GM10248 (cell line): ENCODE results near the gene TRIM54.
A peak's percentile ranks its signal among the peaks of the same experiment; 100 is the strongest.
"Not testable (repeated sequence)": the region's sequence is repeated elsewhere in the genome, so short reads cannot be mapped to it uniquely, and the experiment has no call there.

Experiments
- CTCF ChIA-PET: fragments of 300-600 bp; sonication (Branson Sonifier 250); formaldehyde crosslinking; extraction: SDS; loops from one replicate; lab custom pipeline; 2021; ENCODE audit warnings: antibody characterized with exemption; lab: Yijun Ruan, JAX
- POLR2A ChIA-PET: fragments of 350-650 bp; sonication (Branson Sonifier 250); formaldehyde crosslinking; extraction: SDS; loops from one replicate; lab custom pipeline; 2020; ENCODE audit warnings: antibody characterized with exemption; lab: Yijun Ruan, JAX
- DNase-seq: peaks from one replicate; pipeline ENCODE4 v3.0.0; 2012; ENCODE audit errors: extremely low spot score
- CTCF ChIP-seq: IDR thresholded peaks from 2 replicates; pipeline ENCODE4 v1.5.1; 2012; ENCODE audit warnings: mild to moderate bottlenecking, low read depth; ENCODE audit errors: extremely low read depth, missing control alignments, control extremely low read depth

Gene TRIM54

GRCh38 chr2:27314709-27315108 is 32.5 kb downstream of the TRIM54 start:
- CTCF ChIA-PET = interaction anchor here (1.2 to 1.9 kb wide), 4 partner anchors 9 to 21 kb away, joined by 3 to 8 read pairs (median 6); no protein-coding TSS in a partner anchor
- no peak for DNase-seq
- POLR2A ChIA-PET = no interaction called here
- no peak for TF ChIP-seq CTCF

GRCh38 chr2:27315122-27315521 is 32.9 kb downstream of the TRIM54 start:
- ChIA-PET CTCF (interaction anchor here (1.2 to 1.9 kb wide), 3 partner anchors 10 to 21 kb away, joined by 3 to 7 read pairs (median 4); no protein-coding TSS in a partner anchor), POLR2A (no interaction called here)
- no peak for TF ChIP-seq CTCF

GRCh38 chr2:27316655-27317412 is 34.6 kb downstream of the TRIM54 start:
- no peak for TF ChIP-seq CTCF
- DNase-seq = no peak
- ChIA-PET POLR2A (no interaction called here), CTCF (interaction anchor here (0.8 to 2.9 kb wide), 5 partner anchors 10 to 367 kb away, joined by 3 to 29 read pairs (median 4); partner anchors contain the start of gene KHK)

More at GRCh38 chr2:27315122-27315521, 32.9 kb downstream of the TRIM54 start:
- no peak for DNase-seq

GRCh38 chr2:27319839-27320238 is 37.6 kb downstream of the TRIM54 start:
- CTCF ChIA-PET = interaction anchor here (1.2 to 2.9 kb wide), 4 partner anchors 9 to 69 kb away, joined by 3 to 29 read pairs (median 4); no protein-coding TSS in a partner anchor
- not testable (repeated sequence) for DNase-seq
- POLR2A ChIA-PET = interaction anchor here (0.7 kb wide), 1 partner anchor 22 kb away, joined by 3 read pairs; no protein-coding TSS in a partner anchor

GRCh38 chr2:27320958-27321543 is 38.8 kb downstream of the TRIM54 start:
- ChIA-PET POLR2A (no interaction called here), CTCF (interaction anchor here (1.2 to 5.0 kb wide), 4 partner anchors 10 to 70 kb away, joined by 3 to 33 read pairs (median 5); no protein-coding TSS in a partner anchor)

GRCh38 chr2:27322301-27322765 is 40.1 kb downstream of the TRIM54 start:
- ChIA-PET CTCF (interaction anchor here (0.8 to 5.0 kb wide), 9 partner anchors 9 to 361 kb away, joined by 3 to 33 read pairs (median 4); no protein-coding TSS in a partner anchor), POLR2A (interaction anchor here (1.1 kb wide), 1 partner anchor 271 kb away, joined by 3 read pairs; the partner anchor contains the start of gene AGBL5)
- no peak for TF ChIP-seq CTCF
- peak; percentile 50 for DNase-seq

More at GRCh38 chr2:27320958-27321543, 38.8 kb downstream of the TRIM54 start:
- no peak for TF ChIP-seq CTCF
- no peak for DNase-seq
